Testis (tissue), 3 donors: ENCODE results near the gene TNS1. TPM values are rescaled to one million over a fixed set of nuclear protein-coding genes. Genes with fewer than 3 reads are reported as not detected.

ENCODE experiments used
- DNase-seq: peaks from one replicate; pipeline ENCODE4 v3.0.0-alpha.2; 2019
- H3K27ac ChIP-seq, 2 donors: fragments of 200-600 bp; sonication (generic); one replicate each; pipeline ENCODE4 v1.5.1; 2019
- H3K27me3 ChIP-seq: fragments of 200-600 bp; sonication (generic); one replicate; pipeline ENCODE4 v1.5.1; 2019
- H3K36me3 ChIP-seq: fragments of 200-600 bp; sonication (generic); one replicate; pipeline ENCODE4 v1.5.1; 2017; ENCODE audit warnings: low read depth; ENCODE audit errors: missing control alignments
- H3K4me1 ChIP-seq: fragments of 200-600 bp; sonication (generic); one replicate; pipeline ENCODE4 v1.5.1; 2019
- H3K4me3 ChIP-seq, 2 donors: fragments of 200-600 bp; sonication (generic); one replicate each; pipeline ENCODE4 v1.5.1; 2017 to 2019
- H3K9me3 ChIP-seq: fragments of 200-600 bp; sonication (generic); one replicate; pipeline ENCODE4 v1.5.1; 2017
- CTCF ChIP-seq, 3 experiments: fragments of 450-650 bp in 2 of 3; fragments of 200-600 bp in 1 of 3; sonication (generic) in 1 of 3; IDR thresholded peaks; one replicate each; pipeline ENCODE4 v1.5.1; 2016 to 2019; ENCODE audit warnings: antibody characterized with exemption in 3 of 3, mild to moderate bottlenecking in 2 of 3, moderate library complexity in 1 of 3
- POLR2A ChIP-seq: fragments of 450-650 bp; IDR thresholded peaks from one replicate; pipeline ENCODE4 v1.6.1; 2017; ENCODE audit warnings: antibody characterized with exemption, mild to moderate bottlenecking, moderate library complexity
- WGBS, 2 donors: methylation state at CpG; one replicate each; pipeline ENCODE4 v1.1.5; 2018; 5-methylcytosine and 5-hydroxymethylcytosine counted together
- intact Hi-C: fragments of 100-400 bp; cut with DNase I; formaldehyde crosslinking; loops from one replicate; pipeline ENCODE4 v1.15.1; 2023; ENCODE audit warnings: low total_unique reads
- polyA plus RNA-seq: library from polyadenylated mRNA; stranded (reverse); fragments of 350-450 nt; fragmentation: Illumina TruSeq; extraction: RNeasy Lipid Tissue Mini Kit (QIAGEN cat#74804); gene quantifications from one replicate; pipeline ENCODE4 v1.2.3, GENCODE V29; 2014; ENCODE audit warnings: low read depth, low replicate concordance; ENCODE audit not compliant: insufficient read depth
- total RNA-seq, 2 donors: library from RNA; depleted of rRNA; stranded (reverse); fragments of >200 nt; gene quantifications; one replicate each; pipeline ENCODE4 v1.2.3, GENCODE V29; 2016

TNS1 gene
- total and polyA plus RNA-seq, 3 donors from 2014 or later, result 75.9 to 256 (median 227) TPM

DNA sequence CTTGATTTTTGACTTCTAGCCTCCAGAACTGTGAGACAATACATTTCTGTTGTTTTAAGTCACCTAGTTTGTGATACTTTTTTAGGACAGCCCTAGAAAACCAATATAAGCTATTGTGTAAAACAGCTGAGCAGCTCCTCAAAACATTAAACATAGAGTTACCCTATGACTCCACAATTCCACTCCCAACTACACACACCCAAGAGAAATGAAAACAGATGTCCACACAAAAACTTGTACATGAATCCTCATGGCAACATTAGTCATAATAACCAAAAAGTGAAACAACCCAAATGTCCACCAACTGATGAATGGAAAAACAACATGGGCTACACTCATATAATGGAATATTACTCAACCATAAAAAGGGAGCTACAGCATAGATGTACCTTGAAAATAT is 32.6 kb downstream of the TNS1 start:
- no peaks in the 10 kb centered on the region for H3K36me3 ChIP-seq
- DNase-seq, result no peak
- TF ChIP-seq CTCF (IDR thresholded peaks at IDR 0.05) (no peak), POLR2A (no peak)
- H3K4me3 ChIP-seq, result no peak overlapping the region
- H3K9me3 ChIP-seq, result no peaks in the 10 kb centered on the region
- H3K4me1 ChIP-seq, result peaks cover 31% of the 10 kb centered on the region
- intact Hi-C loops, result no loop called here
- H3K27me3 ChIP-seq, result no peaks in the 10 kb centered on the region
- no peak overlapping the region for H3K27ac ChIP-seq

GRCh38 chr2:217969588-217969987 is 33.2 kb downstream of the TNS1 start:
- WGBS, 2 donors, result 87 to 95% methylated on average over 1 of the region's 1 CpG
- TF ChIP-seq POLR2A (no peak), CTCF (IDR thresholded peaks at IDR 0.05) (no peak)
- Histone ChIP-seq H3K4me1 (peaks cover 37% of the 10 kb centered on the region), H3K27ac (no peak overlapping the region), H3K27me3 (no peaks in the 10 kb centered on the region), H3K4me3 (no peak overlapping the region), H3K36me3 (no peaks in the 10 kb centered on the region), H3K9me3 (no peaks in the 10 kb centered on the region)
- no peak for DNase-seq
- intact Hi-C loops, result no loop called here

GRCh38 chr2:217968023-217968422 is 34.8 kb downstream of the TNS1 start:
- 32 to 42% methylated on average over 1 of the region's 1 CpG for WGBS, 2 donors
- H3K27ac ChIP-seq, result no peak overlapping the region
- no peak for DNase-seq
- no peak overlapping the region for H3K4me3 ChIP-seq
- H3K36me3 ChIP-seq, result no peaks in the 10 kb centered on the region
- no peaks in the 10 kb centered on the region for H3K27me3 ChIP-seq
- no peaks in the 10 kb centered on the region for H3K9me3 ChIP-seq
- intact Hi-C loops, result no loop called here
- H3K4me1 ChIP-seq, result peaks cover 45% of the 10 kb centered on the region
- TF ChIP-seq CTCF (IDR thresholded peaks at IDR 0.05) (no peak), POLR2A (no peak)

DNA sequence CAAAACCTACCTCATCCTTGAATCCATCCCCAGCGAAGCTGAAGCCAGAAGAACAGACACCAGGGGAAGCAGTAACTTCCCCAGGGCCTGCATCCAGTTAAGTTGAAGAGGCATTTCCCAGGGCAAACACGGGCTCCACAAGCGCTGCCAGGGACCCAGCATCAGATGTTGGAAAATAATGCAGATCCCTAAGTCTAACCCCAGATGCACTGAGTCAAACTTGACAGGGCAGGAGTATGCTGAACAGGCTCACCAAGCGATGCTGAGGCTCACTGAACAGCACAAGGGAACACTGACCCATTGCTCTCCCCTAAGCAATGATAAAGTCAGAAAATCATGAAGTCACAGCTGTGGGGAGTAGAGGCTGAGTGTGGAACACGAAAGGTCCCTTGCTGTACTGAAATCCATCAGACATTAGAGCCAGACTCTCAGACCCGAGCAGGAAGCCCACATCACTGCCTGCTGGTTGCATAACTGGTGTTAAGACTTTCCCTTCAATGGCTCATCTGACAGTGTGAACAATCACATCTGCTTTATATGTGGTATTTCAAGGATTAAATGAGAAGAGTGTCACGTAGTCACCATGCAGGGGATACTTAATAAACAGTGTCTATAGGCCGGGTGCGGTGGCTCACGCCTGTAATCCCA is 36.2 kb downstream of the TNS1 start:
- Histone ChIP-seq H3K27ac (peak overlapping the region in 1 of 2 donors; percentile 32), H3K27me3 (no peaks in the 10 kb centered on the region), H3K9me3 (no peaks in the 10 kb centered on the region), H3K36me3 (no peaks in the 10 kb centered on the region), H3K4me3 (no peak overlapping the region), H3K4me1 (peaks cover 33% of the 10 kb centered on the region)
- no peak for TF ChIP-seq CTCF (IDR thresholded peaks at IDR 0.05)
- TF ChIP-seq POLR2A, result no peak
- 67 to 83% methylated on average over 8 to 10 of the region's 10 CpGs for WGBS, 2 donors
- DNase-seq, result no peak
- intact Hi-C loops, result no loop called here
